B cell (primary cell): ENCODE results near the gene PCDHGB1. TPM values are rescaled to one million over a fixed set of nuclear protein-coding genes. Genes with fewer than 3 reads are reported as not detected.

ENCODE experiments used
- ATAC-seq: fragments of 200-7000 bp; cut with Tn5 transposase; one replicate; pipeline ENCODE4 v1.10.0; 2021; ENCODE audit warnings: low read depth, mild to moderate bottlenecking, moderate number of reproducible peaks, moderate library complexity
- CTCF ChIA-PET: fragments of 350-600 bp; sonication (Branson Sonifier 250); formaldehyde crosslinking; loops from one replicate; lab custom pipeline; 2021; ENCODE audit warnings: antibody characterized with exemption, inconsistent platforms; lab: Charles Lee
- POLR2A ChIA-PET: fragments of 350-600 bp; sonication (Branson Sonifier 250); formaldehyde crosslinking; loops from one replicate; lab custom pipeline; 2021; ENCODE audit warnings: antibody characterized with exemption; lab: Charles Lee
- DNase-seq: peaks from one replicate; pipeline ENCODE4 v3.0.0; 2013
- H2AFZ ChIP-seq: 2 replicates; pipeline ENCODE4 v1.6.1; 2012; ENCODE audit warnings: mild to moderate bottlenecking, low read depth, low read length; ENCODE audit not compliant: insufficient read depth, poor library complexity, severe bottlenecking
- H3K27ac ChIP-seq, 2 donors: 1 replicate in 1 of 2; 2 replicates in 1 of 2; pipeline ENCODE4 v1.5.1; 2012 to 2013; ENCODE audit warnings: low read length in 2 of 2, mild to moderate bottlenecking in 2 of 2, moderate library complexity in 1 of 2
- H3K27me3 ChIP-seq, 4 experiments: fragments of 200-600 bp in 1 of 4; sonication (generic) in 1 of 4; replicated peaks in 1 of 4; 1 replicate in 2 of 4; 2 replicates in 2 of 4; pipeline versions ENCODE4 v1.6.1 to v1.7.0; 2013 to 2016; ENCODE audit warnings: low read length in 3 of 4, mild to moderate bottlenecking in 2 of 4, mixed read lengths in 1 of 4, moderate library complexity in 1 of 4; ENCODE audit not compliant: insufficient read depth in 4 of 4, control insufficient read depth in 3 of 4; ENCODE audit errors: control extremely low read depth in 1 of 4
- H3K36me3 ChIP-seq, 2 experiments: replicated peaks in 1 of 2; 1 replicate in 1 of 2; 2 replicates in 1 of 2; pipeline versions ENCODE4 v1.6.1 to v1.7.1; 2013; ENCODE audit warnings: low read length in 1 of 2; ENCODE audit not compliant: insufficient read depth in 2 of 2, control insufficient read depth in 1 of 2; ENCODE audit errors: control extremely low read depth in 1 of 2, extremely low read depth in 1 of 2
- H3K4me1 ChIP-seq, 2 donors: fragments of 200-600 bp in 1 of 2; sonication (generic) in 1 of 2; 1 replicate in 1 of 2; 2 replicates in 1 of 2; pipeline versions ENCODE4 v1.5.1 to v1.6.1; 2013 to 2017; ENCODE audit warnings: low read length in 2 of 2; ENCODE audit not compliant: control insufficient read depth in 2 of 2, insufficient read depth in 2 of 2
- H3K4me2 ChIP-seq: replicated peaks from 2 replicates; pipeline ENCODE3; 2012; ENCODE audit warnings: mild to moderate bottlenecking, low read depth, low read length; ENCODE audit not compliant: poor library complexity, severe bottlenecking
- H3K4me3 ChIP-seq, 5 experiments: fragments of 200-600 bp in 1 of 5; sonication (generic) in 1 of 5; 1 replicate in 3 of 5; 2 replicates in 2 of 5; pipeline versions ENCODE4 v1.5.1 to v1.7.0; 2011 to 2016; ENCODE audit warnings: low read length in 4 of 5, mild to moderate bottlenecking in 4 of 5, low read depth in 2 of 5, control low read depth in 1 of 5, moderate library complexity in 1 of 5; ENCODE audit not compliant: insufficient read depth in 1 of 5; ENCODE audit errors: control extremely low read depth in 1 of 5, extremely low read depth in 1 of 5
- H3K79me2 ChIP-seq: fragments of 200-600 bp; sonication (generic); one replicate; pipeline ENCODE4 v1.6.0; 2016; ENCODE audit warnings: low read length; ENCODE audit not compliant: control insufficient read depth, insufficient read depth
- H3K9ac ChIP-seq: fragments of 200-600 bp; sonication (generic); 2 replicates; pipeline ENCODE4 v1.6.1; 2017; ENCODE audit warnings: mild to moderate bottlenecking, low read length, moderate library complexity
- H3K9me3 ChIP-seq, 3 donors: one replicate each; pipeline versions ENCODE4 v1.6.1 to v1.7.1; 2013; ENCODE audit warnings: low read length in 2 of 3; ENCODE audit not compliant: control insufficient read depth in 2 of 3, insufficient read depth in 1 of 3; ENCODE audit errors: control extremely low read depth in 1 of 3
- H4K20me1 ChIP-seq: 2 replicates; pipeline ENCODE4 v1.6.0; 2012; ENCODE audit warnings: mild to moderate bottlenecking, low read length; ENCODE audit not compliant: insufficient read depth, control insufficient read depth, poor library complexity, severe bottlenecking
- H3K27ac Mint-ChIP-seq: one replicate; pipeline ENCODE4 v1.8.0; 2021; ENCODE audit warnings: mixed read lengths
- H3K27me3 Mint-ChIP-seq: one replicate; pipeline ENCODE4 v1.8.0; 2021; ENCODE audit warnings: mixed read lengths
- H3K4me1 Mint-ChIP-seq: one replicate; pipeline ENCODE4 v1.8.0; 2021; ENCODE audit warnings: mixed read lengths
- H3K4me3 Mint-ChIP-seq: one replicate; pipeline ENCODE4 v1.8.0; 2021; ENCODE audit warnings: mixed read lengths
- H3K9me3 Mint-ChIP-seq: one replicate; pipeline ENCODE4 v1.8.0; 2022; ENCODE audit warnings: mixed read lengths; ENCODE audit not compliant: insufficient read depth
- EZH2 ChIP-seq: IDR thresholded peaks from 2 replicates; pipeline ENCODE4 v1.6.1; 2012; ENCODE audit warnings: borderline replicate concordance, low read depth, mild to moderate bottlenecking, moderate library complexity, low read length; ENCODE audit not compliant: insufficient read depth, poor library complexity, severe bottlenecking
- WGBS: methylation state at CpG from one replicate; pipeline ENCODE4 v1.1.5; 2013; ENCODE audit warnings: missing lambda C conversion rate; ENCODE audit not compliant: insufficient coverage; 5-methylcytosine and 5-hydroxymethylcytosine counted together
- intact Hi-C: fragments of 100-400 bp; cut with micrococcal nuclease; formaldehyde crosslinking; loops from one replicate; pipeline ENCODE4 v1.10.0; 2022
- polyA plus RNA-seq: library from polyadenylated mRNA; depleted of rRNA; stranded (reverse); fragments of >200 nt; gene quantifications from 2 replicates; pipeline ENCODE4 v1.2.3, GENCODE V29; 2012
- total RNA-seq, 2 donors: library from RNA; stranded (reverse); fragments of 120-200 nt in 1 of 2; gene quantifications; 1 replicate in 1 of 2; 2 replicates in 1 of 2; pipeline versions ENCODE4 v1.2.3 to v1.2.4, GENCODE V29; 2013 to 2022
- TF ChIP-seq, protein P1 (sequence below): fragments of 200-600 bp; IDR thresholded peaks from one replicate; pipeline ENCODE4 v1.8.0; 2022; ENCODE audit warnings: antibody characterized with exemption, mild to moderate bottlenecking

Gene PCDHGB1
- total and polyA plus RNA-seq, 2 donors (not counting 1 experiment from before 2014, with no cell fraction given): 0.10 to 0.69 TPM

DNA sequence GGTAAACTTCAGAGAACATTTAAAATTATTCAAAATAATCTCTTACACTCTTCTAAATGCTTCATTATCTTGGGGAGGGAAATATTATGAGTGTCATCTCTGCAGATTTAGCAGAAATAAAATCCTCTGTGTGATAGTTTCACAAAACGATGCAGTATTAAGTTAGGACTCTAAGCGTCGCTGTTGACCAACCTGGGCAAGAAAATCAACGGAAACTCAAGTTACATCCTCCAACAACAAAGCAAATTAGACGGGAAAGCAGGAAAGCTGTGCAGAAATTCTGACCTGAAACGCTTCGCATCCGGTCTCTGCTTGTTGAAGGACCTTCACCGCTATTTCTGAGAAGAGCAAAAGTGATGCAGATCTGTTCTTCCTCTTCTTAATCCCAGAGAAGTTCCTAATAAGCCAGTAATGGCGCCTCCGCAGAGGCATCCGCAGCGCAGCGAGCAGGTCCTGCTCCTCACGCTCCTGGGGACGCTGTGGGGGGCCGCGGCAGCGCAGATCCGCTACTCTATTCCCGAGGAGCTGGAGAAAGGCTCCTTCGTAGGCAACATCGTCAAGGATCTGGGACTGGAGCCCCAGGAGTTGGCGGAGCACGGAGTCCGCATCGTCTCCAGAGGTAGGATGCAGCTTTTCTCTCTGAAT, 23.9 kb downstream of the PCDHGB1 start, which contains the start of gene PCDHGA6:
PCDHGA6 (plus strand) TSS at position 219 of the 645 bp plus-strand sequence; CDS start at position 412, 193 bp downstream.
- DNase-seq: no peak
- H3K27me3 ChIP-seq: peaks cover 0 to 66% (median 33%) of the 10 kb centered on the region in 4 experiments

More for the DNA sequence above, 23.9 kb downstream of the PCDHGB1 start, which contains the start of gene PCDHGA6:
- Histone ChIP-seq H3K4me2 (peak within 1 kb of the TSS; percentile 14), H3K9ac (no peak within 1 kb of the TSS), H4K20me1 (no peaks in the 10 kb centered on the region), H3K4me1 (peaks cover 0 to 5% of the 10 kb centered on the region in 2 donors), H3K36me3 (no peaks in the 10 kb centered on the region), H2AFZ (peak within 1 kb of the TSS; percentile 38), H3K79me2 (no peaks in the 10 kb centered on the region), H3K27ac (no peak within 1 kb of the TSS), H3K9me3 (peaks cover 0 to 65% (median 49%) of the 10 kb centered on the region in 3 donors), H3K4me3 (peak within 1 kb of the TSS in 1 of 5 experiments; percentile 10)
- CTCF ChIA-PET: interaction anchor here (0.6 to 2.0 kb wide), 4 partner anchors 34 to 641 kb away, joined by 3 to 5 read pairs (median 4); partner anchors contain the start of gene PCDHGB6
- H3K27ac Mint-ChIP-seq: no peak within 1 kb of the TSS
- intact Hi-C loops: no loop called here
- H3K27me3 Mint-ChIP-seq: peaks cover 52% of the 10 kb centered on the region
- POLR2A ChIA-PET: no interaction called here
- H3K4me3 Mint-ChIP-seq: peak within 1 kb of the TSS; percentile 65
- WGBS: 40% methylated on average over 25 of the region's 27 CpGs
- H3K4me1 Mint-ChIP-seq: peaks cover 8% of the 10 kb centered on the region
- peaks cover 12% of the 10 kb centered on the region for H3K9me3 Mint-ChIP-seq
- no peak for ATAC-seq
- no peak for TF ChIP-seq EZH2
- TF ChIP-seq, protein P1, sequence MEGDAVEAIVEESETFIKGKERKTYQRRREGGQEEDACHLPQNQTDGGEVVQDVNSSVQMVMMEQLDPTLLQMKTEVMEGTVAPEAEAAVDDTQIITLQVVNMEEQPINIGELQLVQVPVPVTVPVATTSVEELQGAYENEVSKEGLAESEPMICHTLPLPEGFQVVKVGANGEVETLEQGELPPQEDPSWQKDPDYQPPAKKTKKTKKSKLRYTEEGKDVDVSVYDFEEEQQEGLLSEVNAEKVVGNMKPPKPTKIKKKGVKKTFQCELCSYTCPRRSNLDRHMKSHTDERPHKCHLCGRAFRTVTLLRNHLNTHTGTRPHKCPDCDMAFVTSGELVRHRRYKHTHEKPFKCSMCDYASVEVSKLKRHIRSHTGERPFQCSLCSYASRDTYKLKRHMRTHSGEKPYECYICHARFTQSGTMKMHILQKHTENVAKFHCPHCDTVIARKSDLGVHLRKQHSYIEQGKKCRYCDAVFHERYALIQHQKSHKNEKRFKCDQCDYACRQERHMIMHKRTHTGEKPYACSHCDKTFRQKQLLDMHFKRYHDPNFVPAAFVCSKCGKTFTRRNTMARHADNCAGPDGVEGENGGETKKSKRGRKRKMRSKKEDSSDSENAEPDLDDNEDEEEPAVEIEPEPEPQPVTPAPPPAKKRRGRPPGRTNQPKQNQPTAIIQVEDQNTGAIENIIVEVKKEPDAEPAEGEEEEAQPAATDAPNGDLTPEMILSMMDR: peak; percentile 41
